Measurements from ENCODE around the gene CEBPZ.
"Not testable (repeated sequence)": the region's sequence is repeated elsewhere in the genome, so short reads cannot be mapped to it uniquely, and the experiment has no call there.

CEBPZ gene

GRCh38 chr2:37231241-37232130 lies at the start of gene CEBPZ, which contains the start of gene NDUFAF7:
Gene CEBPZ (minus strand): TSS chr2:37231596. CDS start chr2:37231567, 29 bp downstream.
Gene NDUFAF7 (plus strand): TSS chr2:37231658. CDS start chr2:37231706, 48 bp downstream.
- peak; percentile 80 for DNase-seq

GRCh38 chr2:37276291-37276690 lies 44.9 kb upstream of the CEBPZ start:
- DNase-seq = no peak

GRCh38 chr2:37274359-37274965 lies 43.1 kb upstream of the CEBPZ start:
- no peak for DNase-seq

GRCh38 chr2:37271376-37272067 lies 40.1 kb upstream of the CEBPZ start:
- DNase-seq = no peak

GRCh38 chr2:37268111-37268510 lies 36.7 kb upstream of the CEBPZ start:
- DNase-seq = no peak

- DNase-seq = no peak
Observed at GRCh38 chr2:37267685-37268084, 36.3 kb upstream of the CEBPZ start.

- DNase-seq = no peak
Observed at GRCh38 chr2:37263839-37264238, 32.4 kb upstream of the CEBPZ start.

GRCh38 chr2:37262522-37262921 lies 31.1 kb upstream of the CEBPZ start:
- DNase-seq = no peak

GRCh38 chr2:37250869-37251740 lies 19.7 kb upstream of the CEBPZ start:
- DNase-seq = no peak

GRCh38 chr2:37246205-37246604 lies 14.8 kb upstream of the CEBPZ start:
- DNase-seq = no peak

GRCh38 chr2:37244755-37245154 lies 13.4 kb upstream of the CEBPZ start:
- no peak for DNase-seq

- no peak for DNase-seq
Observed at GRCh38 chr2:37244017-37244416, 12.6 kb upstream of the CEBPZ start.

- DNase-seq = no peak
Observed at GRCh38 chr2:37243435-37243834, 12.0 kb upstream of the CEBPZ start.

GRCh38 chr2:37232131-37232933 lies 936 bp upstream of the CEBPZ start:
- DNase-seq = no peak

GRCh38 chr2:37230581-37230980 lies 815 bp downstream of the CEBPZ start:
- no peak for DNase-seq

- DNase-seq = no peak
Observed at GRCh38 chr2:37228788-37229187, 2.6 kb downstream of the CEBPZ start.

GRCh38 chr2:37226863-37227262 lies 4.5 kb downstream of the CEBPZ start:
- DNase-seq = no peak

- DNase-seq = not testable (repeated sequence)
Observed at GRCh38 chr2:37225129-37225528, 6.3 kb downstream of the CEBPZ start.

GRCh38 chr2:37224063-37224462 lies 7.3 kb downstream of the CEBPZ start:
- DNase-seq = no peak

GRCh38 chr2:37223131-37223530 lies 8.3 kb downstream of the CEBPZ start:
- no peak for DNase-seq

GRCh38 chr2:37219046-37219445 lies 12.3 kb downstream of the CEBPZ start:
- no peak for DNase-seq

GRCh38 chr2:37215250-37215649 lies 16.1 kb downstream of the CEBPZ start:
- no peak for DNase-seq
